HepG2 (cell line): ENCODE measurements around the gene BACH2. TPM values are rescaled to one million over a fixed set of nuclear protein-coding genes. Genes with fewer than 3 reads are reported as not detected.

Source experiments
- ATAC-seq: fragments of 200-7000 bp; cut with Tn5 transposase; 3 replicates; pipeline ENCODE4 v1.9.1; 2020; ENCODE audit warnings: mild to moderate bottlenecking, moderate library complexity
- BruUV-seq: library from RNA; stranded (reverse); fragments of 400-500 nt; replicated peaks from 2 replicates; lab custom pipeline; 2021; lab: Mats Ljungman, UMichigan
- CTCF ChIA-PET: fragments of 300-600 bp; formaldehyde crosslinking; extraction: SDS; loops from one replicate; lab custom pipeline; 2021; ENCODE audit warnings: low total read pairs, inconsistent platforms, low intra/inter-chr PET ratio; lab: Yijun Ruan, JAX
- POLR2A ChIA-PET: fragments of 350-600 bp; sonication (Branson Sonifier 250); formaldehyde crosslinking; loops from one replicate; lab custom pipeline; 2020; ENCODE audit warnings: antibody characterized with exemption, inconsistent platforms; lab: Yijun Ruan, JAX
- DNase-seq: peaks from one replicate; pipeline ENCODE4 v3.0.0-alpha.2; 2015; ENCODE audit warnings: low spot score
- FAIRE-seq: peaks from 3 replicates; lab custom pipeline; 2011; peaks lifted over from hg19 to GRCh38; lab: Jason Lieb, UNC
- H2AFZ ChIP-seq: one replicate; pipeline ENCODE4 v1.6.1; 2011; ENCODE audit warnings: low read length, inconsistent platforms
- H3K27ac ChIP-seq: fragments of 300-600 bp; 3 replicates; pipeline ENCODE4 v1.8.0; 2011; ENCODE audit warnings: mixed run types, mild to moderate bottlenecking, mixed read lengths, low read length, inconsistent platforms; ENCODE audit not compliant: insufficient read depth; ENCODE audit errors: extremely low read length
- H3K27me3 ChIP-seq, 2 experiments: fragments of 200-600 bp in 1 of 2; 2 replicates in 1 of 2; 3 replicates in 1 of 2; pipeline versions ENCODE4 v1.6.0 to v1.8.0; 2011; ENCODE audit warnings: low read length in 2 of 2, mild to moderate bottlenecking in 2 of 2, moderate library complexity in 2 of 2, inconsistent platforms in 1 of 2; ENCODE audit not compliant: insufficient read depth in 2 of 2, control insufficient read depth in 1 of 2
- H3K36me3 ChIP-seq, 2 experiments: fragments of 200-600 bp in 1 of 2; replicated peaks in 1 of 2; 2 replicates in 1 of 2; 3 replicates in 1 of 2; pipeline versions ENCODE4 v1.5.1 to v1.8.0; 2011; ENCODE audit warnings: low read length in 2 of 2, inconsistent platforms in 1 of 2; ENCODE audit not compliant: insufficient read depth in 2 of 2, control insufficient read depth in 1 of 2
- H3K4me1 ChIP-seq: 2 replicates; pipeline ENCODE4 v1.5.1; 2012; ENCODE audit warnings: low read length, inconsistent platforms; ENCODE audit not compliant: insufficient read depth
- H3K4me2 ChIP-seq: 2 replicates; pipeline ENCODE4 v1.6.0; 2011; ENCODE audit warnings: low read depth, low read length, inconsistent platforms
- H3K4me3 ChIP-seq, 3 experiments: fragments of 200-600 bp in 1 of 3; sonication (generic), shearing (Covaris generic) in 1 of 3; replicated peaks in 1 of 3; 2 replicates each; pipeline ENCODE4 v1.5.1; 2011 to 2016; ENCODE audit warnings: low read length in 3 of 3, inconsistent platforms in 2 of 3, low read depth in 2 of 3, mild to moderate bottlenecking in 2 of 3, control low read depth in 1 of 3, mixed read lengths in 1 of 3; ENCODE audit not compliant: insufficient read depth in 1 of 3
- H3K79me2 ChIP-seq: one replicate; pipeline ENCODE4 v1.6.1; 2011; ENCODE audit warnings: low read length, inconsistent platforms; ENCODE audit not compliant: insufficient read depth
- H3K9ac ChIP-seq: 2 replicates; pipeline ENCODE4 v1.6.0; 2011; ENCODE audit warnings: mild to moderate bottlenecking, low read depth, low read length, inconsistent platforms; ENCODE audit not compliant: insufficient read depth
- H3K9me3 ChIP-seq: 2 replicates; pipeline ENCODE4 v1.5.1; 2012; ENCODE audit warnings: mild to moderate bottlenecking, low read length
- H4K20me1 ChIP-seq: 2 replicates; pipeline ENCODE4 v1.6.0; 2011; ENCODE audit warnings: inconsistent platforms, mild to moderate bottlenecking, low read length, moderate library complexity; ENCODE audit not compliant: insufficient read depth
- CBX5 ChIP-seq: sonication (generic); formaldehyde crosslinking; IDR thresholded peaks from 2 replicates; pipeline ENCODE4 v1.4.0; 2020; ENCODE audit warnings: missing genetic modification reagents, borderline replicate concordance
- DMTF1 ChIP-seq: sonication (generic); formaldehyde crosslinking; IDR thresholded peaks from 2 replicates; pipeline ENCODE4 v1.4.0; 2020; ENCODE audit warnings: mild to moderate bottlenecking, missing genetic modification reagents
- EHMT2 ChIP-seq: fragments of 200-600 bp; sonication (generic); IDR thresholded peaks from 2 replicates; pipeline ENCODE4 v1.7.0; 2017; ENCODE audit warnings: antibody characterized with exemption, low read depth, low read length, borderline replicate concordance
- MED1 ChIP-seq: sonication (generic); formaldehyde crosslinking; IDR thresholded peaks from 2 replicates; pipeline ENCODE4 v1.4.0; 2020; ENCODE audit warnings: missing genetic modification reagents
- MEIS1 ChIP-seq: sonication (generic); formaldehyde crosslinking; IDR thresholded peaks from 2 replicates; pipeline ENCODE4 v1.9.0; 2021; ENCODE audit warnings: mild to moderate bottlenecking, missing genetic modification reagents, moderate library complexity, borderline replicate concordance
- PLSCR1 ChIP-seq: sonication (generic); formaldehyde crosslinking; IDR thresholded peaks from 2 replicates; pipeline ENCODE4 v1.5.0; 2020; ENCODE audit warnings: missing genetic modification reagents, mild to moderate bottlenecking, borderline replicate concordance
- PRDM15 ChIP-seq: sonication (generic); formaldehyde crosslinking; IDR thresholded peaks from 2 replicates; pipeline ENCODE4 v1.4.0; 2020; ENCODE audit warnings: missing genetic modification reagents
- RNF219 ChIP-seq: sonication (generic); formaldehyde crosslinking; IDR thresholded peaks from 2 replicates; pipeline ENCODE4 v1.5.0; 2020; ENCODE audit warnings: mild to moderate bottlenecking, missing genetic modification reagents
- SOX13 ChIP-seq, 3 experiments: fragments of 450-650 bp in 1 of 3; sonication (generic) in 1 of 3; formaldehyde crosslinking in 1 of 3; IDR thresholded peaks in 2 of 3; conservative IDR thresholded peaks in 1 of 3; 2 replicates each; pipeline versions ENCODE4 v1.5.0 to v1.6.1; 2016 to 2020; ENCODE audit warnings: antibody characterized with exemption in 1 of 3, mild to moderate bottlenecking in 1 of 3, missing compliant biosample characterization in 1 of 3, missing genetic modification reagents in 1 of 3, moderate library complexity in 1 of 3
- SP1 ChIP-seq, 2 experiments: fragments of 450-650 bp in 1 of 2; sonication (generic) in 1 of 2; formaldehyde crosslinking in 1 of 2; IDR thresholded peaks; 2 replicates each; pipeline versions ENCODE4 v1.4.0 to v1.6.1; 2016 to 2020; ENCODE audit warnings: missing genetic modification reagents in 1 of 2
- YY1 ChIP-seq: IDR thresholded peaks from 2 replicates; pipeline ENCODE4 v1.6.1; 2011; ENCODE audit warnings: low read length, low read depth, moderate library complexity, mild to moderate bottlenecking; ENCODE audit not compliant: insufficient read depth, insufficient replicate concordance
- ZFP62 ChIP-seq: sonication (generic); formaldehyde crosslinking; IDR thresholded peaks from 2 replicates; pipeline ENCODE4 v1.4.0; 2020; ENCODE audit warnings: missing genetic modification reagents
- ZFY ChIP-seq: sonication (generic); formaldehyde crosslinking; IDR thresholded peaks from 2 replicates; pipeline ENCODE4 v1.4.0; 2020; ENCODE audit warnings: missing genetic modification reagents
- ZNF33B ChIP-seq: sonication (generic); formaldehyde crosslinking; IDR thresholded peaks from 2 replicates; pipeline ENCODE4 v1.5.1; 2020; ENCODE audit warnings: mild to moderate bottlenecking, missing genetic modification reagents
- ZNF839 ChIP-seq: sonication (generic); formaldehyde crosslinking; IDR thresholded peaks from 2 replicates; pipeline ENCODE4 v1.4.0; 2020; ENCODE audit warnings: missing genetic modification reagents, mild to moderate bottlenecking, borderline replicate concordance
- WGBS: methylation state at CpG from one replicate; pipeline ENCODE4 v1.1.6; 2017; ENCODE audit warnings: low lambda C conversion rate; 5-methylcytosine and 5-hydroxymethylcytosine counted together
- in situ Hi-C: cut with HindIII; loops from 2 replicates; pipeline ENCODE4 v1.10.0; 2017; ENCODE audit warnings: low pct_unique_long_range_greater_than_20kb; ENCODE audit not compliant: extremely low pct_ligation_motif_present
- intact Hi-C: fragments of 100-400 bp; cut with micrococcal nuclease; formaldehyde crosslinking; loops from one replicate; pipeline ENCODE4 v1.10.0; 2022; ENCODE audit not compliant: unreplicated experiment
- polyA plus RNA-seq, 8 experiments: library from polyadenylated mRNA; depleted of rRNA in 3 of 8; stranded (reverse) in 7 of 8; unstranded in 1 of 8; fragments of >200 nt; fragmentation: Illumina TruSeq in 4 of 8; extraction: Trizol in 4 of 8; gene quantifications; 2 replicates each; pipeline versions ENCODE4 v1.2.1 to v1.2.3, GENCODE V29; 2011 to 2016; ENCODE audit warnings: low read depth in 4 of 8, missing spikeins in 1 of 8, mixed read lengths in 1 of 8; ENCODE audit not compliant: insufficient read depth in 1 of 8
- total RNA-seq, 5 experiments: library from RNA; depleted of rRNA; stranded (reverse); fragments of >200 nt; fragmentation: Illumina TruSeq; extraction: Trizol; gene quantifications; 2 replicates each; pipeline ENCODE4 v1.2.3, GENCODE V29; 2016; ENCODE audit warnings: low read depth in 1 of 5

The BACH2 gene
- total and polyA plus RNA-seq, 2 of the 13 experiments (the other 11 are each of a cell fraction or from before 2014, with no cell fraction given) = 0.01 TPM; not detected in 1

GRCh38 chr6:90156861-90157260 lies 139.8 kb downstream of the BACH2 start:
- FAIRE-seq (no peak), DNase-seq (no peak), ATAC-seq (no peak)
- H3K27me3 ChIP-seq = peaks cover 0 to 4% of the 10 kb centered on the region in 2 experiments; a peak in 1 of 5 replicates
- no peaks in the 10 kb centered on the region for H3K79me2 ChIP-seq
- CTCF ChIA-PET = no interaction called here
- no peak overlapping the region for H2AFZ ChIP-seq
- 19% methylated on average over 5 of the region's 5 CpGs for WGBS
- no peak overlapping the region for H3K4me3 ChIP-seq
- H3K36me3 ChIP-seq = no peaks in the 10 kb centered on the region
- H3K9ac ChIP-seq = no peak overlapping the region
- no peak overlapping the region for H3K4me2 ChIP-seq
- H3K9me3 ChIP-seq = no peaks in the 10 kb centered on the region
- in situ Hi-C loops = no loop called here
- no peaks in the 10 kb centered on the region for H3K4me1 ChIP-seq
- no peak overlapping the region for H3K27ac ChIP-seq
- intact Hi-C loops = no loop called here
- BruUV-seq = no TSS peak
- H4K20me1 ChIP-seq = no peaks in the 10 kb centered on the region
- POLR2A ChIA-PET = interaction anchor here (0.5 kb wide), 1 partner anchor 299 kb away, joined by 3 read pairs; no protein-coding TSS in a partner anchor
- TF ChIP-seq DMTF1 = no peak
- no peak for TF ChIP-seq PRDM15 (CRISPR knock-in tag)
- TF ChIP-seq ZNF839 = no peak
- no peak for TF ChIP-seq SP1 (IDR thresholded peaks at IDR 0.05)
- TF ChIP-seq SP1 (CRISPR knock-in tag; IDR thresholded peaks at IDR 0.05) = no peak
- no peak for TF ChIP-seq CBX5 (CRISPR knock-in tag)
- no peak for TF ChIP-seq ZFP62 (CRISPR knock-in tag)
- TF ChIP-seq MED1 (CRISPR knock-in tag) = no peak
- TF ChIP-seq ZFY = no peak
- no peak for TF ChIP-seq RNF219 (CRISPR knock-in tag)
- TF ChIP-seq YY1 = no peak
- no peak for TF ChIP-seq SOX13 (IDR thresholded peaks at IDR 0.05)
- no peak for TF ChIP-seq SOX13 (CRISPR knock-in tag; conservative IDR thresholded peaks at IDR 0.05 in 1 of 2, IDR thresholded peaks at IDR 0.05 in 1 of 2)
- no peak for TF ChIP-seq ZNF33B (CRISPR knock-in tag)
- no peak for TF ChIP-seq EHMT2
- TF ChIP-seq PLSCR1 (CRISPR knock-in tag) = no peak
- TF ChIP-seq MEIS1 (CRISPR knock-in tag) = no peak
